Endothelial cell of umbilical vein (primary cell): ENCODE results near the gene R3HDM2. TPM values are rescaled to one million over a fixed set of nuclear protein-coding genes. Genes with fewer than 3 reads are reported as not detected.

ENCODE experiments used
- BruUV-seq: library from RNA; stranded (reverse); fragments of 400-500 nt; replicated peaks from 2 replicates; lab custom pipeline; 2021; lab: Mats Ljungman, UMichigan
- CTCF ChIA-PET: fragments of 300-600, 350-600 bp; sonication (Branson Sonifier 250); formaldehyde crosslinking; loops from one replicate; lab custom pipeline; 2021; ENCODE audit warnings: antibody characterized with exemption, inconsistent platforms; lab: Charles Lee
- POLR2A ChIA-PET: fragments of 300-600, 350-600 bp; sonication (Branson Sonifier 250); formaldehyde crosslinking; loops from one replicate; lab custom pipeline; 2021; ENCODE audit warnings: antibody characterized with exemption, inconsistent platforms; lab: Charles Lee
- DNase-seq: peaks from one replicate; pipeline ENCODE4 v3.0.0-alpha.2; 2011; ENCODE audit warnings: low read depth, low spot score
- FAIRE-seq: peaks from 2 replicates; lab custom pipeline; 2011; peaks lifted over from hg19 to GRCh38; lab: Jason Lieb, UNC
- H2AFZ ChIP-seq: 2 replicates; pipeline ENCODE4 v1.6.0; 2012; ENCODE audit warnings: low read depth, low read length, control low read depth, inconsistent platforms
- H3K27ac ChIP-seq: 2 replicates; pipeline ENCODE4 v1.5.1; 2011; ENCODE audit warnings: low read depth, mild to moderate bottlenecking, control low read depth, low read length, moderate library complexity; ENCODE audit not compliant: insufficient read depth
- H3K27me3 ChIP-seq, 2 experiments: 2 replicates each; pipeline versions ENCODE4 v1.6.0 to v1.6.1; 2011; ENCODE audit warnings: low read length in 2 of 2, mixed read lengths in 1 of 2; ENCODE audit not compliant: control insufficient read depth in 2 of 2, insufficient read depth in 2 of 2
- H3K36me3 ChIP-seq, 2 experiments: 2 replicates in 1 of 2; 3 replicates in 1 of 2; pipeline ENCODE4 v1.5.1; 2011; ENCODE audit warnings: low read length in 2 of 2, mild to moderate bottlenecking in 1 of 2, moderate library complexity in 1 of 2; ENCODE audit not compliant: control insufficient read depth in 2 of 2, insufficient read depth in 2 of 2; ENCODE audit errors: extremely low read depth in 1 of 2
- H3K4me1 ChIP-seq: 3 replicates; pipeline ENCODE4 v1.5.1; 2011; ENCODE audit warnings: mild to moderate bottlenecking, low read length; ENCODE audit not compliant: control insufficient read depth, insufficient read depth; ENCODE audit errors: extremely low read depth
- H3K4me2 ChIP-seq: 2 replicates; pipeline ENCODE4 v1.6.1; 2011; ENCODE audit warnings: low read length, control low read depth, mixed read lengths; ENCODE audit not compliant: insufficient read depth
- H3K4me3 ChIP-seq, 3 experiments: fragments of 200-600 bp in 1 of 3; sonication (generic), shearing (Covaris generic) in 1 of 3; replicated peaks in 1 of 3; 2 replicates each; pipeline ENCODE4 v1.5.1; 2011 to 2016; ENCODE audit warnings: control low read depth in 3 of 3, low read length in 3 of 3, mild to moderate bottlenecking in 2 of 3, inconsistent platforms in 1 of 3, low read depth in 1 of 3, moderate library complexity in 1 of 3; ENCODE audit not compliant: insufficient read depth in 1 of 3
- H3K79me2 ChIP-seq: 2 replicates; pipeline ENCODE4 v1.6.0; 2012; ENCODE audit warnings: low read length, inconsistent platforms; ENCODE audit not compliant: control insufficient read depth, insufficient read depth
- H3K9ac ChIP-seq: replicated peaks from 2 replicates; pipeline ENCODE3; 2011; ENCODE audit warnings: low read length, control low read depth; ENCODE audit not compliant: insufficient read depth; ENCODE audit errors: extremely low read depth
- H3K9me1 ChIP-seq: replicated peaks from 3 replicates; pipeline ENCODE4 v1.6.0; 2011; ENCODE audit warnings: mild to moderate bottlenecking, low read length; ENCODE audit not compliant: control insufficient read depth, insufficient read depth; ENCODE audit errors: extremely low read depth
- H3K9me3 ChIP-seq: replicated peaks from 2 replicates; pipeline ENCODE4 v1.5.1; 2012; ENCODE audit warnings: low read length, inconsistent platforms; ENCODE audit not compliant: control insufficient read depth, insufficient read depth
- H4K20me1 ChIP-seq: replicated peaks from 2 replicates; pipeline ENCODE3; 2011; ENCODE audit warnings: mild to moderate bottlenecking, low read length; ENCODE audit not compliant: control insufficient read depth, insufficient read depth; ENCODE audit errors: extremely low read depth
- CTCF ChIP-seq, 2 donors: IDR thresholded peaks; 1 replicate in 1 of 2; 2 replicates in 1 of 2; pipeline ENCODE4 v1.5.1; 2011; ENCODE audit warnings: low read length in 2 of 2, mild to moderate bottlenecking in 2 of 2, moderate library complexity in 2 of 2, control low read depth in 1 of 2, inconsistent platforms in 1 of 2, low read depth in 1 of 2; ENCODE audit not compliant: insufficient read depth in 1 of 2; ENCODE audit errors: extremely low read depth in 1 of 2
- EZH2 ChIP-seq: IDR thresholded peaks from 2 replicates; pipeline ENCODE4 v1.6.1; 2012; ENCODE audit warnings: borderline replicate concordance, low read depth, mild to moderate bottlenecking, moderate library complexity, low read length, inconsistent platforms; ENCODE audit not compliant: severe bottlenecking
- FOS ChIP-seq: IDR thresholded peaks from 2 replicates; pipeline ENCODE4 v1.6.1; 2011; ENCODE audit warnings: mild to moderate bottlenecking, low read length, moderate library complexity, borderline replicate concordance; ENCODE audit not compliant: insufficient read depth
- GATA2 ChIP-seq: IDR thresholded peaks from 2 replicates; pipeline ENCODE4 v1.7.0; 2011; ENCODE audit warnings: low read depth, mild to moderate bottlenecking, moderate library complexity, mixed read lengths, low read length; ENCODE audit not compliant: insufficient read length, insufficient read depth
- JUN ChIP-seq: IDR thresholded peaks from 2 replicates; pipeline ENCODE4 v1.6.1; 2011; ENCODE audit warnings: borderline replicate concordance, low read depth; ENCODE audit not compliant: insufficient read length, insufficient read depth
- MAX ChIP-seq: IDR thresholded peaks from 2 replicates; pipeline ENCODE4 v1.6.1; 2011; ENCODE audit not compliant: insufficient read depth, insufficient read length
- MYC ChIP-seq: IDR thresholded peaks from one replicate; pipeline ENCODE4 v1.6.1; 2011; ENCODE audit warnings: mild to moderate bottlenecking, low read depth, low read length
- POLR2A ChIP-seq: IDR thresholded peaks from 2 replicates; pipeline ENCODE4 v1.6.1; 2012; ENCODE audit warnings: low read depth, mild to moderate bottlenecking, control low read depth, low read length
- POLR2AphosphoS5 ChIP-seq: IDR thresholded peaks from 2 replicates; pipeline ENCODE4 v1.6.1; 2012; ENCODE audit warnings: low read depth, mild to moderate bottlenecking, control low read depth, low read length, moderate library complexity; ENCODE audit not compliant: insufficient read depth
- dilution Hi-C: fragments of 300-500 bp; cut with MboI; formaldehyde crosslinking; loops from one replicate; pipeline ENCODE4 v1.15.0; 2019; ENCODE audit warnings: low sequenced_read_pairs; ENCODE audit not compliant: extremely low pct_ligation_motif_present
- intact Hi-C: fragments of 100-400 bp; cut with micrococcal nuclease; formaldehyde crosslinking; loops from one replicate; pipeline ENCODE4 v1.10.0; 2022
- polyA plus RNA-seq, 4 experiments: library from polyadenylated mRNA; depleted of rRNA in 3 of 4; stranded (reverse) in 3 of 4; unstranded in 1 of 4; fragments of >200 nt; gene quantifications; 2 replicates each; pipeline versions ENCODE4 v1.2.1 to v1.2.3, GENCODE V29; 2011 to 2012; ENCODE audit warnings: missing spikeins in 1 of 4
- total RNA-seq: library from RNA; stranded (reverse); gene quantifications from 2 replicates; pipeline ENCODE4 v1.2.3, GENCODE V29; 2021

Gene R3HDM2
- total and polyA plus RNA-seq, 2 donors (not counting 3 experiments of a cell fraction or from before 2014, with no cell fraction given), result 26.1 to 31.3 TPM

DNA sequence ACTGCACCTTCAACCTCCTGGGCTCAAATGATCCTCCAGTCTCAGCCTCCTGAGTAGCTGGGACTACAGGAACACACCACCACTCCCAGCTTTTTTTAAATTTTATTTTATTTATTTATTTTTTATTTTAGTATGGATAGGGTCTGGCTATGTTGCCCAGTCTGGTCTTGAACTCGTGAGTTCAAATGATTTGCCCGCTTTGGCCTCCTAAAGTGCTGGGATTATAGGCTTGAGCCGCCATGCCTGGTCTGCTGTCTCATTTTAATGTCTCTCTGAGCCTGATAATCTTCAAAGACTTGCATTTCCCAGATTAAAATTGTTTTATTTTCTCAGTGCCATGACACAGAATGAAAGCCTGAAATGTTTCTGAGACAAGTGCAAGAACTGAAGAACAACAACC, 2.5 kb upstream of the R3HDM2 start:
- TF ChIP-seq FOS (no peak), JUN (no peak), GATA2 (no peak), POLR2AphosphoS5 (no peak), CTCF (IDR thresholded peaks at IDR 0.05; ENCODE audit: extremely low read depth in 1 of 2, insufficient read depth in 1 of 2, low read depth in 1 of 2, low read length in 2 of 2) (no peak), POLR2A (no peak), MYC (no peak), EZH2 (no peak), MAX (no peak)
- no TSS peak for BruUV-seq

More for the DNA sequence above, 2.5 kb upstream of the R3HDM2 start:
- Histone ChIP-seq H3K36me3 (no peaks in the 10 kb centered on the region), H3K27me3 (no peaks in the 10 kb centered on the region), H3K4me3 (no peak overlapping the region), H3K4me2 (no peak overlapping the region), H2AFZ (no peak overlapping the region), H3K9me1 (no peaks in the 10 kb centered on the region), H3K9me3 (no peaks in the 10 kb centered on the region), H3K9ac (no peak overlapping the region), H3K27ac (no peak overlapping the region), H4K20me1 (no peaks in the 10 kb centered on the region), H3K79me2 (peaks cover 15% of the 10 kb centered on the region), H3K4me1 (peaks cover 6% of the 10 kb centered on the region)
- FAIRE-seq (no peak), DNase-seq (no peak)
- POLR2A ChIA-PET, result interaction anchor here (0.7 kb wide), 1 partner anchor 9 kb away, joined by 3 read pairs; no protein-coding TSS in a partner anchor
- intact Hi-C loops, result loop anchor here (5.0 kb wide), 1 partner anchor 126 kb away; no protein-coding TSS in a partner anchor
- dilution Hi-C loops, result no loop called here
- CTCF ChIA-PET, result interaction anchor here (1.1 to 2.1 kb wide), 5 partner anchors 12 to 91 kb away, joined by 3 to 8 read pairs (median 3); partner anchors contain the start of gene INHBE
